ENCODE data around the gene TUBGCP6.

The TUBGCP6 gene

GRCh38 chr22:50262973-50263617 lies 18.3 kb upstream of the TUBGCP6 start:
- TF ChIP-seq CTCF (IDR thresholded peaks at IDR 0.05) = no peak
- DNase-seq = no peak
- H3K4me1 ChIP-seq = peaks cover 0 to 35% (median 25%) of the 10 kb centered on the region in 4 donors
- H3K9me3 ChIP-seq = no peaks in the 10 kb centered on the region
- peaks cover 0 to 67% of the 10 kb centered on the region in 2 donors for H3K27me3 ChIP-seq
- no peak overlapping the region for H3K4me3 ChIP-seq
- intact Hi-C loops (cut with DNase I; ENCODE audit: low total_unique reads) = no loop called here
- no peak overlapping the region for H3K27ac ChIP-seq
- no peaks in the 10 kb centered on the region for H3K36me3 ChIP-seq

GRCh38 chr22:50262460-50262911 lies 17.7 kb upstream of the TUBGCP6 start:
- Histone ChIP-seq H3K9me3 (no peaks in the 10 kb centered on the region), H3K36me3 (no peaks in the 10 kb centered on the region), H3K27ac (no peak overlapping the region), H3K27me3 (peaks cover 0 to 73% of the 10 kb centered on the region in 2 donors), H3K4me1 (peaks cover 0 to 29% (median 18%) of the 10 kb centered on the region in 4 donors), H3K4me3 (no peak overlapping the region)
- DNase-seq = no peak
- TF ChIP-seq CTCF (IDR thresholded peaks at IDR 0.05) = no peak
- intact Hi-C loops (cut with DNase I; ENCODE audit: low total_unique reads) = no loop called here

- H3K27me3 ChIP-seq = peaks cover 0 to 79% of the 10 kb centered on the region in 2 donors
- no peaks in the 10 kb centered on the region for H3K9me3 ChIP-seq
- H3K4me3 ChIP-seq = peak within 1 kb of the TSS; percentile 44 to 49
- intact Hi-C loops (cut with DNase I; ENCODE audit: low total_unique reads) = no loop called here
- DNase-seq = no peak
- peaks cover 0 to 23% (median 12%) of the 10 kb centered on the region in 4 donors for H3K4me1 ChIP-seq
- H3K36me3 ChIP-seq = no peaks in the 10 kb centered on the region
- no peak for TF ChIP-seq CTCF (IDR thresholded peaks at IDR 0.05)
- H3K27ac ChIP-seq = no peak within 1 kb of the TSS
Measured at GRCh38 chr22:50261615-50262459, 17.0 kb upstream of the TUBGCP6 start, which contains the start of gene MAPK12. TSS of gene MAPK12 (minus strand) at chr22:50261683. CDS start at chr22:50261509, 174 bp downstream.

- H3K36me3 ChIP-seq = no peaks in the 10 kb centered on the region
- H3K9me3 ChIP-seq = no peaks in the 10 kb centered on the region
- H3K4me3 ChIP-seq = peak overlapping the region; percentile 44 to 49
- intact Hi-C loops (cut with DNase I; ENCODE audit: low total_unique reads) = no loop called here
- TF ChIP-seq CTCF (IDR thresholded peaks at IDR 0.05) = no peak
- no peak overlapping the region for H3K27ac ChIP-seq
- peaks cover 0 to 83% of the 10 kb centered on the region in 2 donors for H3K27me3 ChIP-seq
- H3K4me1 ChIP-seq = peaks cover 0 to 22% (median 11%) of the 10 kb centered on the region in 4 donors
- no peak for DNase-seq
Measured at GRCh38 chr22:50260801-50261614, 16.2 kb upstream of the TUBGCP6 start.

- intact Hi-C loops (cut with DNase I; ENCODE audit: low total_unique reads) = no loop called here
- Histone ChIP-seq H3K4me3 (peak overlapping the region; percentile 44 to 49), H3K9me3 (no peaks in the 10 kb centered on the region), H3K27me3 (peaks cover 0 to 89% of the 10 kb centered on the region in 2 donors), H3K36me3 (no peaks in the 10 kb centered on the region), H3K4me1 (peaks cover 0 to 22% (median 11%) of the 10 kb centered on the region in 4 donors), H3K27ac (no peak overlapping the region)
- TF ChIP-seq CTCF (IDR thresholded peaks at IDR 0.05) = no peak
- no peak for DNase-seq
Measured at GRCh38 chr22:50260434-50260800, 15.6 kb upstream of the TUBGCP6 start.

Measured in tibial artery (tissue), 4 donors.